Esophagus squamous epithelium (tissue), 4 donors: ENCODE measurements around the gene PEAK1.

Source experiments
- CTCF ChIP-seq, 6 experiments: fragments of 450-650 bp in 4 of 6; fragments of 200-600 bp in 2 of 6; sonication (generic) in 2 of 6; IDR thresholded peaks; one replicate each; pipeline ENCODE4 v1.5.1; 2016 to 2019; ENCODE audit warnings: antibody characterized with exemption in 6 of 6, mild to moderate bottlenecking in 4 of 6, moderate library complexity in 4 of 6
- POLR2A ChIP-seq, 4 donors: fragments of 450-650 bp; IDR thresholded peaks; one replicate each; pipeline ENCODE4 v1.6.1; 2017; ENCODE audit warnings: antibody characterized with exemption in 4 of 4, mild to moderate bottlenecking in 4 of 4, moderate library complexity in 3 of 4

- TF ChIP-seq CTCF (IDR thresholded peaks at IDR 0.05) (no peak), POLR2A (IDR thresholded peaks at IDR 0.05) (no peak)
Measured at GRCh38 chr15:77096541-77096940, 323.4 kb downstream of the PEAK1 start.
